Retinal pigment epithelial cell (primary cell): Measurements from ENCODE around the gene GAMT.

Experiments used
- DNase-seq: peaks from one replicate; pipeline ENCODE4 v3.0.0-alpha.2; 2010; ENCODE audit warnings: low read depth
- H3K4me3 ChIP-seq: 2 replicates; pipeline ENCODE4 v1.5.1; 2011; ENCODE audit warnings: mild to moderate bottlenecking, low read length, control low read depth, moderate library complexity
- CTCF ChIP-seq: conservative IDR thresholded peaks from 2 replicates; pipeline ENCODE4 v1.5.1; 2011; ENCODE audit warnings: low read depth, low read length, control low read depth, inconsistent platforms

The GAMT gene

GRCh38 chr19:1349211-1349610 is 52.1 kb downstream of the GAMT start:
- H3K4me3 ChIP-seq = no peak overlapping the region
- no peak for DNase-seq
- no peak for TF ChIP-seq CTCF
